Neuronal stem cell (in vitro differentiated cells): ENCODE results near the gene ATP6V0A1.
"Not testable (repeated sequence)": the region's sequence is repeated elsewhere in the genome, so short reads cannot be mapped to it uniquely, and the experiment has no call there.

Experiments
- DNase-seq: peaks from one replicate; pipeline ENCODE4 v3.0.0-alpha.2; 2013; ENCODE audit warnings: low spot score
- H2AFZ ChIP-seq: one replicate; pipeline ENCODE4 v1.6.1; 2013; ENCODE audit warnings: mild to moderate bottlenecking, low read length, inconsistent platforms
- H2AK5ac ChIP-seq: 2 replicates; pipeline ENCODE4 v1.6.1; 2013; ENCODE audit warnings: low read depth, mild to moderate bottlenecking, inconsistent platforms, low read length, moderate library complexity, mixed read lengths
- H2BK120ac ChIP-seq: 2 replicates; pipeline ENCODE4 v1.6.1; 2013; ENCODE audit warnings: low read depth, mild to moderate bottlenecking, inconsistent platforms, low read length, moderate library complexity, mixed read lengths
- H2BK12ac ChIP-seq: one replicate; pipeline ENCODE4 v1.6.1; 2013; ENCODE audit warnings: low read length, inconsistent platforms
- H2BK15ac ChIP-seq: 2 replicates; pipeline ENCODE4 v1.6.1; 2013; ENCODE audit warnings: mild to moderate bottlenecking, low read length, inconsistent platforms, mixed read lengths
- H2BK5ac ChIP-seq: one replicate; pipeline ENCODE4 v1.6.1; 2013; ENCODE audit warnings: inconsistent platforms, mild to moderate bottlenecking, low read length, moderate library complexity
- H3K14ac ChIP-seq: one replicate; pipeline ENCODE4 v1.6.1; 2013; ENCODE audit warnings: low read length, inconsistent platforms
- H3K18ac ChIP-seq: 2 replicates; pipeline ENCODE4 v1.6.1; 2013; ENCODE audit warnings: low read length, inconsistent platforms
- H3K23ac ChIP-seq: 2 replicates; pipeline ENCODE4 v1.6.1; 2013; ENCODE audit warnings: low read depth, mild to moderate bottlenecking, mixed read lengths, low read length, inconsistent platforms; ENCODE audit not compliant: poor library complexity
- H3K27ac ChIP-seq: replicated peaks from 3 replicates; pipeline ENCODE4 v1.5.1; 2013; ENCODE audit warnings: low read length, inconsistent platforms
- H3K27me3 ChIP-seq, 3 experiments: 2 replicates each; pipeline ENCODE4 v1.6.1; 2013; ENCODE audit warnings: low read length in 3 of 3, mild to moderate bottlenecking in 2 of 3, inconsistent platforms in 1 of 3, low read depth in 1 of 3, mixed read lengths in 1 of 3, moderate library complexity in 1 of 3; ENCODE audit not compliant: control insufficient read depth in 3 of 3, insufficient read depth in 3 of 3
- H3K36me3 ChIP-seq, 2 donors: replicated peaks in 1 of 2; 2 replicates each; pipeline ENCODE4 v1.6.1; 2013; ENCODE audit warnings: low read length in 2 of 2; ENCODE audit not compliant: control insufficient read depth in 2 of 2, insufficient read depth in 2 of 2
- H3K4ac ChIP-seq: 2 replicates; pipeline ENCODE4 v1.6.1; 2013; ENCODE audit warnings: inconsistent platforms, mild to moderate bottlenecking, low read length, moderate library complexity
- H3K4me1 ChIP-seq, 2 donors: 1 replicate in 1 of 2; 2 replicates in 1 of 2; pipeline ENCODE4 v1.6.1; 2013; ENCODE audit warnings: low read length in 2 of 2, low read depth in 1 of 2; ENCODE audit not compliant: control insufficient read depth in 2 of 2, insufficient read depth in 1 of 2
- H3K4me2 ChIP-seq: one replicate; pipeline ENCODE4 v1.6.1; 2013; ENCODE audit warnings: mild to moderate bottlenecking, low read length, inconsistent platforms; ENCODE audit not compliant: insufficient read depth, poor library complexity, severe bottlenecking
- H3K4me3 ChIP-seq, 2 donors: 2 replicates each; pipeline ENCODE4 v1.5.1; 2013; ENCODE audit warnings: low read length in 2 of 2, mild to moderate bottlenecking in 2 of 2, inconsistent platforms in 1 of 2, moderate library complexity in 1 of 2
- H3K79me1 ChIP-seq: one replicate; pipeline ENCODE4 v1.6.1; 2013; ENCODE audit warnings: low read depth, mild to moderate bottlenecking, inconsistent platforms, low read length, moderate library complexity
- H3K9ac ChIP-seq: one replicate; pipeline ENCODE4 v1.6.1; 2013; ENCODE audit warnings: mild to moderate bottlenecking, low read depth, low read length, inconsistent platforms; ENCODE audit not compliant: poor library complexity
- H3K9me3 ChIP-seq, 2 donors: replicated peaks in 1 of 2; 2 replicates each; pipeline versions ENCODE3 to v1.6.1; 2013; ENCODE audit warnings: low read length in 2 of 2, mild to moderate bottlenecking in 2 of 2, inconsistent platforms in 1 of 2, low read depth in 1 of 2, mixed read lengths in 1 of 2, moderate library complexity in 1 of 2; ENCODE audit not compliant: control insufficient read depth in 2 of 2, insufficient read depth in 1 of 2
- H4K8ac ChIP-seq: one replicate; pipeline ENCODE4 v1.6.1; 2013; ENCODE audit warnings: low read depth, mild to moderate bottlenecking, inconsistent platforms, low read length, moderate library complexity
- H4K91ac ChIP-seq: one replicate; pipeline ENCODE4 v1.6.1; 2013; ENCODE audit warnings: low read length, low read depth, mild to moderate bottlenecking, inconsistent platforms; ENCODE audit not compliant: poor library complexity
- WGBS, 2 donors: extraction: QIAGEN DNeasy Blood & Tissue Kit; methylation state at CpG; one replicate each; pipeline ENCODE4 v1.1.7; 2013; ENCODE audit warnings: missing lambda C conversion rate in 2 of 2, mixed read lengths in 1 of 2; ENCODE audit not compliant: insufficient read length in 2 of 2, insufficient replicate concordance in 1 of 2; ENCODE audit errors: extremely low coverage in 2 of 2; 5-methylcytosine and 5-hydroxymethylcytosine counted together

The ATP6V0A1 gene

DNA sequence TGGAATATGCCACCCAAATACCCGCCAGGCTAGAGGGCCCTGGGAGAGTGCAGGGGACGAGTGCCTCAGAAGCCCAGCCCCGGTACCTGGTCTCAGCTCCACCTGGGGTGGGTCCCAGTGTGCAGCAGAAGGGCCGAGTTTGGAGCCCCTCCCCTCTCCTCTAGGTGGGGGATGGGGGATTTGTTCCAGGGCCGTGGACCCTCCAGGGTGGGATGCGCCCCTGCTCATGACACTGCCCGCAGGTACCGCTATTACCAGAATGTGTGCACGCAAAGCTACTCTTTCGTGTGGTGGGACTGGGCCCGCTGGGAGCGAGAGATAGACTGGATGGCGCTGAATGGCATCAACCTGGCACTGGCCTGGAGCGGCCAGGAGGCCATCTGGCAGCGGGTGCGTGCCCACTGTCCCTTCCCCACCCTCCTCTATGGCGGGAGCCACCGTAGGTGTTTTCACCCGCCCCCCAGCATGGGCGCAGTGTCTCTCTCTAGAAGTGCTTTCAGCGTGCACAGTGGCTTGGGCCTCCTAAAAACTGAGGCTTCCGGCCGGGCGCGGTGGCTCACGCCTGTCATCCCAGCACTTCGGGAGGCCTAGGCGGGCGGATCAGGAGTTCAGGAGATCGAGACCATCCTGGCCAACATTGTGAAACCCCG lies 78.6 kb downstream of the ATP6V0A1 start:
- Histone ChIP-seq H2BK120ac (no peak overlapping the region), H3K27ac (no peak overlapping the region), H2AK5ac (no peak overlapping the region), H3K4me2 (peak overlapping the region; percentile 85), H3K79me1 (peaks cover 4% of the 10 kb centered on the region), H3K14ac (peak overlapping the region; percentile 14), H3K4me1 (peaks cover 13 to 21% of the 10 kb centered on the region in 2 donors), H3K9me3 (no peaks in the 10 kb centered on the region), H3K18ac (no peak overlapping the region), H2BK12ac (no peak overlapping the region), H2BK15ac (no peak overlapping the region), H3K23ac (no peak overlapping the region), H2AFZ (peak overlapping the region; percentile 87), H2BK5ac (no peak overlapping the region), H3K4ac (no peak overlapping the region), H4K8ac (no peak overlapping the region), H3K4me3 (peak overlapping the region; percentile 73 to 90), H3K9ac (peak overlapping the region; percentile 97), H4K91ac (no peak overlapping the region), H3K36me3 (peaks cover 5 to 29% of the 10 kb centered on the region in 2 donors), H3K27me3 (peaks cover 0 to 1% (median 0%) of the 10 kb centered on the region in 3 experiments)
- WGBS, 2 donors: no CpG with 5 or more reads among the region's 31 CpGs
- no peak for DNase-seq

DNA sequence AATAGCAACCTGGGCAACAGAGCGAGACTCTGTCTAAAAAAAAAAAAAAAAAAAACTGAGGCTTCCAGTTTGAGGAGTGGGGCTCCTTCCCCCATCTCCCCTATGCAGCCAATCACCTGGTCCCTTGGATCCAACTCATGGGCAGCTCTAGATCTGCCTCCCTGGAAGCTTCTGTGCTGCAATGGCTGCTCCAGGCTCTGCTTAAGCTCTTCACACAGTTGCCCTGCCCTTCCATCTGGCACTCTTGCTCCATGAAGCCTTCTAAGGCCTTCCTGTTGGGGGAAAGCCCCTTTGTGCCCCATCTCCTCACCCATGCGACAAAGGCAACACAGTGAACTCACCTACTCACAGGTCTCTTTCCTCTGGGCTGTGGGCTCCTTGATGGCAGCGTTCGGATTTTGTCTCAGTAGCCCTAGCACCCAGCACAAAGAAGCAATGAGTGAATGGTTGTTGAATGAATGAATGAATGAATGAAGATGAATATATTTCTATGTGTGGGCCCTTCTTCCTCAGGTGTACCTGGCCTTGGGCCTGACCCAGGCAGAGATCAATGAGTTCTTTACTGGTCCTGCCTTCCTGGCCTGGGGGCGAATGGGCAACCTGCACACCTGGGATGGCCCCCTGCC lies 79.3 kb downstream of the ATP6V0A1 start:
- H2BK12ac ChIP-seq: no peak overlapping the region
- H3K27ac ChIP-seq: no peak overlapping the region
- no peak overlapping the region for H2BK120ac ChIP-seq
- H4K8ac ChIP-seq: no peak overlapping the region
- H3K23ac ChIP-seq: no peak overlapping the region
- H2BK5ac ChIP-seq: no peak overlapping the region
- H3K9me3 ChIP-seq: no peaks in the 10 kb centered on the region
- H3K4me2 ChIP-seq: no peak overlapping the region
- H2AK5ac ChIP-seq: peak overlapping the region; percentile 32
- H3K79me1 ChIP-seq: peaks cover 4% of the 10 kb centered on the region
- H3K14ac ChIP-seq: no peak overlapping the region
- no peak overlapping the region for H2AFZ ChIP-seq
- no peak overlapping the region for H2BK15ac ChIP-seq
- no peak overlapping the region for H4K91ac ChIP-seq
- peaks cover 0 to 1% (median 0%) of the 10 kb centered on the region in 3 experiments for H3K27me3 ChIP-seq
- no peak for DNase-seq
- no peak overlapping the region for H3K4ac ChIP-seq
- WGBS, 2 donors: no CpG with 5 or more reads among the region's 5 CpGs
- peaks cover 7 to 33% of the 10 kb centered on the region in 2 donors for H3K36me3 ChIP-seq
- no peak overlapping the region for H3K18ac ChIP-seq
- H3K9ac ChIP-seq: no peak overlapping the region
- no peak overlapping the region for H3K4me3 ChIP-seq
- peaks cover 13 to 21% of the 10 kb centered on the region in 2 donors for H3K4me1 ChIP-seq

DNA sequence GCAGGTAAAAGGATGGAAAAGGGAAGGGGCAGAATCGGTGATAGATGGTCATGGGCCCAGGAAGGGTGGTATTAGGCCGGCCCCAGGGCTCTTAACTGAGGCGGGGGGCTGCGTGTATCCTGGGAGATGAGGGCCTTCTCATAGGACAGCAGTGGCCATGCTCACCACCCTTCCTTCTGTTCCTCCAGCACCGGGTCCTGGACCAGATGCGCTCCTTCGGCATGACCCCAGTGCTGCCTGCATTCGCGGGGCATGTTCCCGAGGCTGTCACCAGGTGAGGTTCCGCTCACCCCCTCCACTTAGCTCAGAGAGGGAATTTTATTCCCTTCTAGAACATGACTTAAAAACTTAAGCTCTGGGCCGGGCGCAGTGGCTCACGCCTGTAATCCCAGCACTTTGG lies 79.8 kb downstream of the ATP6V0A1 start:
- H2BK120ac ChIP-seq: no peak overlapping the region
- H3K36me3 ChIP-seq: peaks cover 12 to 38% of the 10 kb centered on the region in 2 donors
- no peak overlapping the region for H2BK15ac ChIP-seq
- H3K9ac ChIP-seq: no peak overlapping the region
- no peak overlapping the region for H2BK5ac ChIP-seq
- peaks cover 0 to 1% (median 0%) of the 10 kb centered on the region in 3 experiments for H3K27me3 ChIP-seq
- H3K23ac ChIP-seq: no peak overlapping the region
- peak overlapping the region; percentile 32 for H2AK5ac ChIP-seq
- no peak overlapping the region for H3K4me2 ChIP-seq
- no peak for DNase-seq
- H3K4ac ChIP-seq: no peak overlapping the region
- no peaks in the 10 kb centered on the region for H3K9me3 ChIP-seq
- H3K79me1 ChIP-seq: peaks cover 4% of the 10 kb centered on the region
- no peak overlapping the region for H2BK12ac ChIP-seq
- H3K18ac ChIP-seq: no peak overlapping the region
- H3K4me1 ChIP-seq: peaks cover 13 to 21% of the 10 kb centered on the region in 2 donors
- H2AFZ ChIP-seq: no peak overlapping the region
- no peak overlapping the region for H3K14ac ChIP-seq
- no CpG with 5 or more reads among the region's 14 CpGs for WGBS, 2 donors
- no peak overlapping the region for H3K4me3 ChIP-seq
- no peak overlapping the region for H4K8ac ChIP-seq
- no peak overlapping the region for H4K91ac ChIP-seq
- no peak overlapping the region for H3K27ac ChIP-seq

DNA sequence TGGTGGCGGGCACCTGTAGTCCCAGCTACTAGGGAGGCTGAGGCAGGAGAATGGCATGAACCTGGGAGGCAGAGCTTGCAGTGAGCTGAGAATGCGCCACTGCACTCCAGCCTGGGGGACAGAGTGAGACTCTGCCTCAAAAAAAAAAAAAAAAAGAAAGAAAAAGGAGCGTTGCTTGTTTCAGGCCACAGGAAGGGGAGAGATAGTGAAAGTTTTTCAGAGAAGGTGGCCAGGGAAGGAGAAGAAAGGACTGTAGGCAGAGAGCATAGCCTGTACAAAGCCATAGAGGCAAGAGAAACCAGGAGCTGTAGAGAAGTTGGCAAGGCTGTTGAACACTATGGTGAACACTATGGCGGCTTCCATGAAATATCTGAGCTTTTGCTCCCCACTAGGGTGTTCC lies 81.9 kb downstream of the ATP6V0A1 start:
- not testable (repeated sequence) for DNase-seq, H3K27me3 ChIP-seq, H3K4ac ChIP-seq, H3K9me3 ChIP-seq, H2BK15ac ChIP-seq, H4K91ac ChIP-seq, H2BK5ac ChIP-seq, H3K9ac ChIP-seq, H4K8ac ChIP-seq, H2AK5ac ChIP-seq, H2BK12ac ChIP-seq, H3K4me2 ChIP-seq, H3K18ac ChIP-seq, H3K4me3 ChIP-seq, H3K79me1 ChIP-seq, H2BK120ac ChIP-seq, H3K27ac ChIP-seq, H2AFZ ChIP-seq, H3K14ac ChIP-seq, H3K23ac ChIP-seq
- WGBS, 2 donors: no CpG with 5 or more reads among the region's 4 CpGs
- H3K4me1 ChIP-seq: peaks cover 10 to 12% of the 10 kb centered on the region in 2 donors
- H3K36me3 ChIP-seq: peaks cover 17 to 48% of the 10 kb centered on the region in 2 donors
